Omental fat pad (tissue), 4 donors: Measurements from ENCODE around the gene NGEF. TPM values are rescaled to one million over a fixed set of nuclear protein-coding genes. Genes with fewer than 3 reads are reported as not detected.
"Not testable (repeated sequence)": the region's sequence is repeated elsewhere in the genome, so short reads cannot be mapped to it uniquely, and the experiment has no call there.

Experiments
- ATAC-seq: fragments of 150-250 bp; one replicate; pipeline ENCODE4 v1.9.1; 2016; ENCODE audit warnings: mild to moderate bottlenecking, moderate library complexity; ENCODE audit not compliant: low FRiP score
- DNase-seq: peaks from one replicate; pipeline ENCODE4 v3.0.0-alpha.2; 2019; ENCODE audit warnings: low spot score
- total RNA-seq, 4 donors: library from RNA; depleted of rRNA; stranded (reverse); fragments of >200 nt; gene quantifications; one replicate each; pipeline ENCODE4 v1.1.0, GENCODE V29; 2016
- TF ChIP-seq, protein P1 (sequence below), 3 donors: fragments of 450-650 bp; IDR thresholded peaks; one replicate each; pipeline ENCODE4 v1.5.1; 2016 to 2017; ENCODE audit warnings: antibody characterized with exemption in 3 of 3, mild to moderate bottlenecking in 3 of 3, moderate library complexity in 2 of 3

The NGEF gene
- total RNA-seq, 4 donors from 2014 or later: 1.1 to 1.9 (median 1.3) TPM; not detected in 1

DNA sequence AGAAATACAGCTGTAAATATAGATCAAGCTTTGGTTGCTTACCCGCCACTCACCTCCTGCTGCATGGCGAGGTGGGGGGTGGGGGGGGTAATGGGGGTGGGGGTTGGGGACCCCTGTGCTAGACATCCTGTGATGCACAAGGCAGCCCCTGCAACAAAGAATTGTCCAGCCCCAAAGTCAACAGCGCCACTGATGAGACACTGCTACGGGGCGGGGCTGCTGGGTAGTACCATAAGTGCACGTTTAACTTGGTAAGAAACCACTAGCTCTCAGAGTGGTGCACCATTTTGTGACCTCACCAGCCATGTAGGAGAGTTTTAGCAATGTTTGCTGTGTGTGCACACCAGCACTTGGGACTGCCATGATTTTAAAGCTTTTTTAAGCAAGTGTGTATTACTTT is 102.7 kb downstream of the NGEF start:
- ATAC-seq (no peak), DNase-seq (no peak)
- TF ChIP-seq, protein P1, sequence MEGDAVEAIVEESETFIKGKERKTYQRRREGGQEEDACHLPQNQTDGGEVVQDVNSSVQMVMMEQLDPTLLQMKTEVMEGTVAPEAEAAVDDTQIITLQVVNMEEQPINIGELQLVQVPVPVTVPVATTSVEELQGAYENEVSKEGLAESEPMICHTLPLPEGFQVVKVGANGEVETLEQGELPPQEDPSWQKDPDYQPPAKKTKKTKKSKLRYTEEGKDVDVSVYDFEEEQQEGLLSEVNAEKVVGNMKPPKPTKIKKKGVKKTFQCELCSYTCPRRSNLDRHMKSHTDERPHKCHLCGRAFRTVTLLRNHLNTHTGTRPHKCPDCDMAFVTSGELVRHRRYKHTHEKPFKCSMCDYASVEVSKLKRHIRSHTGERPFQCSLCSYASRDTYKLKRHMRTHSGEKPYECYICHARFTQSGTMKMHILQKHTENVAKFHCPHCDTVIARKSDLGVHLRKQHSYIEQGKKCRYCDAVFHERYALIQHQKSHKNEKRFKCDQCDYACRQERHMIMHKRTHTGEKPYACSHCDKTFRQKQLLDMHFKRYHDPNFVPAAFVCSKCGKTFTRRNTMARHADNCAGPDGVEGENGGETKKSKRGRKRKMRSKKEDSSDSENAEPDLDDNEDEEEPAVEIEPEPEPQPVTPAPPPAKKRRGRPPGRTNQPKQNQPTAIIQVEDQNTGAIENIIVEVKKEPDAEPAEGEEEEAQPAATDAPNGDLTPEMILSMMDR (IDR thresholded peaks at IDR 0.05): no peak

DNA sequence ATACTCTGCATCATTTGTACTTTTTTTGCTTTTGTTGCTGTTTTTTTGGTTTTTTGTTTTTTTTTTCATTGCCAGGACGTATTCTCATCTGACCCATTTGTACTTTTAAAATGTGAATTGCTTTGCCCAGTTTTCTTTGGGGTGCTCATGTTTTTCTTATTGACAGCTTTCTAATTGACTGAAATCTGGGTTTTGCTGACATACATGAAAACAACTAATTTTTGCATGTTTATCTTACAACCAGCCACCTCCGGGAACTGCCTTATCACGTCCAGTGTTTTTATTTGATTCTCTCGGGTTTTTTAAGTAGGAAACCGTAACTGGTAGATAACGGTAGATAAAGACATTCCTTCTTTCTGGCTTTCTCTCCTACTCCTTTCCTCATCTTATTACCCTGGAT is 104.4 kb downstream of the NGEF start:
- no peak for DNase-seq
- TF ChIP-seq, protein P1 (IDR thresholded peaks at IDR 0.05): no peak
- no peak for ATAC-seq

DNA sequence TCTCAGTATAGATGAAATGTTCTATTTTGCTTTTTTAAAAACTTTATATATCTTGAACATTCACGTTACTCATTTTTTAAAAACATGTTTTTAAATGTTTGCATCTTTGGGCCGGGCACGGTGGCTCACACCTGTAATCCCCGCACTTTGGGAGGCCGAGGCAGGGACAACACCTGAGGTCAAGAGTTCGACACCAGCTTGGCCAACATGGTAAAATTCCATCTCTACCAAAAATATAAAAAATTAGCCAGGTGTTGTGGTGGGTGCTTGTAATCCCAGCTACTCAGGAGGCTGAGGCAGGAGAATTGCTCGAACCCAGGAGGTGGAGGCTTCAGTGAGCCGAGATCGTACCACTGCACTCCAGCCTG is 105.4 kb downstream of the NGEF start:
- ATAC-seq, DNase-seq: not testable (repeated sequence)

DNA sequence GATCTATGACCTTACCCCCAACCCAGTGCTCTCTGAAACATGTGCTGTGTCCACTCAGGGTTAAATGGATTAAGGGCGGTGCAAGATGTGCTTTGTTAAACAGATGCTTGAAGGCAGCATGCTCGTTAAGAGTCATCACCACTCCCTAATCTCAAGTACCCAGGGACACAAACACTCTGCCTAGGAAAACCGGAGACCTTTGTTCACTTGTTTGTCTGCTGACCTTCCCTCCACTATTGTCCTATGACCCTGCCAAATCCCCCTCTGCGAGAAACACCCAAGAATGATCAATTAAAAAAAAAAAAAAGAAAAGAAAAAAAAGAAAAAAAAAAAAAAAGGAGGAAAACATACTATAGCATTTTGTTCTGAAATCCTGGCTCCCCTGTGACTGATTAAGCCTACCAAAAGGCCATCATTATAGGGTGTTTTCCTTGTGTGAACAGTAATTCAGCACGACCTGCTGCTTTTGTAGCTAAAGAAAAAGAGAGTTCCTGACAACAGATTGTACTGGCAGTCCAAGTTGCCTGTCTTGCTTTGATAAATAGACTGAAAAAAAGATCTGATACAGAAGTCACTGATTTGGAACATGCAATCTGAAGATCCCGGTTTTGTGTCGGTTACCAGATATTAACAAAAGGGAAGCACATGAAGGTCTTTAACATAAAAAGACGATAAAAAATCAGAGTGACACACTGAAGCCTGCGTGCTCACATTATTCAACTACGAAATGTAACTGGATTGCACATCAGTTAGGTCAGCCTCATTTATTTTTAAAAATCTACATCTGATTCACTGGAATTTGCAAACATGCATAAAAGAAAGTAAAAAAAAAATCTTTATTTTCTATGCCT is 106.0 kb downstream of the NGEF start:
- not testable (repeated sequence) for ATAC-seq

DNA sequence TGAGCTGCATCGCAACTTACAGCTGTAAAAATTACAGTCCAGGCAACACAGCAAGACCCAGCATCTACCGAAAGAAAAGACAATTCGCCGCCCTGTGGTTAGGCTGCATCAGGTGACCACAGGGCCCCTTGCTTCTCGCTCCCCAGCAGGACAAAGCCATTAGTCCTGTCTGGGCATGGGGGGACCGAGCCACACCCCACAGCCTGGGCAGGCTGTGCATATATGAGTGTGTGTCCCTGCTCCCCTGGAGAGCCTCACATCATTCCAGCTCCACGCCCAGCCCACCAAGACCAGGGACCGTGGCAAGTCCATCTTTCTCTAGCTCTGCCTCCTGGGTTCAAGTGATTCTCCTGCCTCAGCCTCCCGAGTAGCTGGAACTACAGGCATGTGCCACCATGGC is 109.1 kb downstream of the NGEF start:
- DNase-seq (no peak), ATAC-seq (no peak)

More for the DNA sequence above, 106.0 kb downstream of the NGEF start:
- DNase-seq: not testable (repeated sequence)

DNA sequence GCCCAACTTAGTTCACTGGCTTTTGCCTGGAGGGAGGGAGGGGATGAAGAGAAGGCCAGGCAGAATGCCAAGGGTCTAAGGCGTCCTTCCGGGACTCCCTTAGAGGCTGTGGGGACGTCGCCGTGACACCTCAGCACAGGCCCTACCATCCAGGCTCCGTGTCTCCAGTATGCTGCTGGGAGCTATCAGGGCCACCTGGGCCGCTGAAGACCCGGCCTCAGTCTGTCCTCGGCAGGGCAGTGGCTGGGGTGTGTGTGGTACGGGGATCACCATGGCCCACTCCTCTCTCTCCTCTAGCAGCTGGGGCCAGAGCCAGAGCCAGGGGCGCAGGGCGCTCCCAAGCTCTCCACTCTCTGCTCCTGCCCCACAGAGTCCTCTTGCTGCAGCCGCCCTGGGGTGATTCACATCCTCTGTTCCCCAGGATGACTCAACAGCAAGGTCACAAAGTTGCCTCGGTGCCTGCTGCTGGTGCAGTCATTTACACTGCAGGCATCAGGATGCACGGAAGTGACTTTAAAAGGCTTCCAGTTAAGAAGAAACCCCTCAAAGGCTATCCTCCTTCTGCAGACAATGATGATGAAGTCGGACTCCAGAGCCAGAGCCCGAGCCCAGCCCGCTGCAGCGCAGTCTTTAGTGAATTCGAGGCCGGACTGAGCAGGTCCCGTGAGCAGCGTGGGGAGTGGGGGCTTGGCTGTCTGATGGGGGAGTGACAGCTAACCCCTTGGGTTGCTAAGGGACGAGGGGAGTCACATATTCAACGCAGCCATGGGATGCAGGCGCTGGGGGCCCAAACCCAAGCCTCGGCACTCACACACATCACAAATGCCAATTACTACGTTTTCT is 111.1 kb downstream of the NGEF start:
- TF ChIP-seq, protein P1 (IDR thresholded peaks at IDR 0.05): no peak
- DNase-seq (no peak), ATAC-seq (no peak)

More for the DNA sequence above, 109.1 kb downstream of the NGEF start:
- TF ChIP-seq, protein P1 (IDR thresholded peaks at IDR 0.05): no peak

DNA sequence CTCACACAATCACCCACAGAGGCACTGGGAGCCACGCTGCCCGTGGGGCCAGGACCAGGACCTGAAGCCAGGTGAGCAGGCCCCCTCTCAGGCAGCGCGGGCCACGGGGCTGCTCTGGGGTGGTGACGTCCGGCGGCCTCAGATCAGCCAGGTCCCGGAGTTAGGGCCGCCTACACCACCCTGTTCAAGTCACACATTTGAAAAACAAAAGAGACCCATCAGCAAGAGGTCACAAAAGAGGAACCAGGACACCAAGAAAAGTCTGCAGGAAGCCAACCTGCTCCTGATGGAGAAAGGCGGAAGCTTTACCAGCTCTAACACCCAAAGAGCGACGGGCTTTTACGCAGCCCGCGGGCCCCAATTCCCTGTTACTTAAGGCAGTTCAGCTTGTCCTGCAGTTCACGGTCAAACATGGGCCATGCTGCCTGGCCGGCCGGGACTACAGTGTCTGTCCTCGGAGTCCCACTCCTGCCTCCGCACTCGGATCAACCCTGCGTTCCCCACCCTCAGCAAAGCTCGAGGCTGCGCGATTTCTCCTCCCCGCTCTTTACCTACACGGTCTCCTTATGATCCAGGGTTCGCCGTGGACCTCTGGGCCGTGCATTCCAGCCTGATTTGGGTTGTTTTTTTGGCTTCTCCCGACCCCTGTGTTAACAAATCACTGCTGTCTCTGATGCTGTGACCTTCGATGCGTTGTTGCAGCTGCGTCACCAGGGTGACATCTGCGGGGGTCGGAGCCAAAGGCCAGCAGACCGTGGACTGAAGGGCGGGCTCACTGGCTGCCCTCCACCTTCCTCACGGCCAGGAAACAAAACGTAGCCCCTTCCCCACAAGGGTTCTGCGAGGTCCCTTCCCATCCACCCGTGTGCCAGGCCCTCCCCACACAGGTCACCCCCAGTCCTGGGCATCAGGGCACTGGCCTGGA is 112.0 kb downstream of the NGEF start:
- TF ChIP-seq, protein P1 (IDR thresholded peaks at IDR 0.05): no peak
- ATAC-seq (no peak), DNase-seq (no peak)
